Measurements from ENCODE around the gene FKBP2. TPM values are rescaled to one million over a fixed set of nuclear protein-coding genes. Genes with fewer than 3 reads are reported as not detected.

FKBP2 gene
- 32.6 and 34.3 TPM in 2 replicates for total RNA-seq

GRCh38 chr11:64240435-64241240 is at the start of gene FKBP2:
TSS of gene FKBP2 (plus strand) at chr11:64241095. CDS start at chr11:64242388, 1,293 bp downstream.
- no peaks in the 10 kb centered on the region for H3K9me3 Mint-ChIP-seq
- H3K27me3 Mint-ChIP-seq (ENCODE audit: insufficient read depth) = no peaks in the 10 kb centered on the region
- peaks cover 21% of the 10 kb centered on the region for H3K36me3 Mint-ChIP-seq (ENCODE audit: low read depth)
- peaks cover 35% of the 10 kb centered on the region for H3K4me1 Mint-ChIP-seq (ENCODE audit: low read depth)
- intact Hi-C loops (cut with micrococcal nuclease) = loop anchor here (1.0 to 5.0 kb wide), 12 partner anchors 10 to 1648 kb away; partner anchors contain the start of genes BAD, CCDC88B, COX8A and DNAJC4
- DNase-seq (ENCODE audit: low spot score) = peak; percentile 99
- peak within 1 kb of the TSS; percentile 94 for H3K4me3 Mint-ChIP-seq
- peak within 1 kb of the TSS; percentile 94 for H3K27ac Mint-ChIP-seq

GRCh38 chr11:64192434-64192833 is 48.5 kb upstream of the FKBP2 start:
- no peak for DNase-seq (ENCODE audit: low spot score)
- Mint-ChIP-seq H3K9me3 (no peaks in the 10 kb centered on the region), H3K36me3 (ENCODE audit: low read depth) (peaks cover 50% of the 10 kb centered on the region), H3K4me1 (ENCODE audit: low read depth) (peaks cover 41% of the 10 kb centered on the region), H3K27ac (no peak overlapping the region), H3K4me3 (no peak overlapping the region), H3K27me3 (ENCODE audit: insufficient read depth) (no peaks in the 10 kb centered on the region)
- intact Hi-C loops (cut with micrococcal nuclease) = no loop called here

- Mint-ChIP-seq H3K4me1 (ENCODE audit: low read depth) (peaks cover 35% of the 10 kb centered on the region), H3K27ac (no peak overlapping the region), H3K9me3 (no peaks in the 10 kb centered on the region), H3K4me3 (no peak overlapping the region), H3K27me3 (ENCODE audit: insufficient read depth) (no peaks in the 10 kb centered on the region), H3K36me3 (ENCODE audit: low read depth) (peaks cover 58% of the 10 kb centered on the region)
- DNase-seq (ENCODE audit: low spot score) = no peak
- intact Hi-C loops (cut with micrococcal nuclease) = loop anchor here (1.0 kb wide), 1 partner anchor 9 kb away; no protein-coding TSS in a partner anchor
Observed at GRCh38 chr11:64196626-64197025, 44.3 kb upstream of the FKBP2 start.

- H3K4me3 Mint-ChIP-seq = no peak overlapping the region
Observed at GRCh38 chr11:64198511-64198910, 42.4 kb upstream of the FKBP2 start.

GRCh38 chr11:64201543-64201942 is 39.4 kb upstream of the FKBP2 start:
- intact Hi-C loops (cut with micrococcal nuclease) = no loop called here

More at GRCh38 chr11:64198511-64198910, 42.4 kb upstream of the FKBP2 start:
- DNase-seq (ENCODE audit: low spot score) = no peak
- H3K27me3 Mint-ChIP-seq (ENCODE audit: insufficient read depth) = no peaks in the 10 kb centered on the region
- H3K9me3 Mint-ChIP-seq = no peaks in the 10 kb centered on the region
- intact Hi-C loops (cut with micrococcal nuclease) = no loop called here
- H3K36me3 Mint-ChIP-seq (ENCODE audit: low read depth) = peaks cover 58% of the 10 kb centered on the region
- no peak overlapping the region for H3K27ac Mint-ChIP-seq
- peaks cover 28% of the 10 kb centered on the region for H3K4me1 Mint-ChIP-seq (ENCODE audit: low read depth)

GRCh38 chr11:64202992-64203391 is 37.9 kb upstream of the FKBP2 start:
- Mint-ChIP-seq H3K27me3 (ENCODE audit: insufficient read depth) (no peaks in the 10 kb centered on the region), H3K9me3 (no peaks in the 10 kb centered on the region), H3K4me1 (ENCODE audit: low read depth) (peaks cover 39% of the 10 kb centered on the region), H3K36me3 (ENCODE audit: low read depth) (peaks cover 52% of the 10 kb centered on the region), H3K4me3 (no peak overlapping the region), H3K27ac (no peak overlapping the region)
- intact Hi-C loops (cut with micrococcal nuclease) = no loop called here
- DNase-seq (ENCODE audit: low spot score) = no peak

More at GRCh38 chr11:64201543-64201942, 39.4 kb upstream of the FKBP2 start:
- Mint-ChIP-seq H3K4me1 (ENCODE audit: low read depth) (peaks cover 45% of the 10 kb centered on the region), H3K36me3 (ENCODE audit: low read depth) (peaks cover 52% of the 10 kb centered on the region), H3K27me3 (ENCODE audit: insufficient read depth) (no peaks in the 10 kb centered on the region), H3K9me3 (no peaks in the 10 kb centered on the region), H3K27ac (peak overlapping the region; percentile 31), H3K4me3 (no peak overlapping the region)
- no peak for DNase-seq (ENCODE audit: low spot score)

- Mint-ChIP-seq H3K27ac (no peak overlapping the region), H3K9me3 (no peaks in the 10 kb centered on the region), H3K4me3 (peak overlapping the region; percentile 49), H3K36me3 (ENCODE audit: low read depth) (peaks cover 51% of the 10 kb centered on the region), H3K4me1 (ENCODE audit: low read depth) (peaks cover 39% of the 10 kb centered on the region), H3K27me3 (ENCODE audit: insufficient read depth) (no peaks in the 10 kb centered on the region)
- DNase-seq (ENCODE audit: low spot score) = no peak
- intact Hi-C loops (cut with micrococcal nuclease) = loop anchor here (1.0 kb wide), 2 partner anchors 43 to 101 kb away; partner anchors contain the start of gene PPP1R14B
Observed at GRCh38 chr11:64203421-64204079, 37.3 kb upstream of the FKBP2 start.

- intact Hi-C loops (cut with micrococcal nuclease) = loop anchor here (1.0 kb wide), 2 partner anchors 42 to 100 kb away; partner anchors contain the start of gene PPP1R14B
- Mint-ChIP-seq H3K9me3 (no peaks in the 10 kb centered on the region), H3K36me3 (ENCODE audit: low read depth) (peaks cover 55% of the 10 kb centered on the region), H3K27me3 (ENCODE audit: insufficient read depth) (no peaks in the 10 kb centered on the region), H3K4me3 (peak overlapping the region; percentile 49), H3K27ac (no peak overlapping the region), H3K4me1 (ENCODE audit: low read depth) (peaks cover 39% of the 10 kb centered on the region)
- no peak for DNase-seq (ENCODE audit: low spot score)
Observed at GRCh38 chr11:64204080-64204440, 36.8 kb upstream of the FKBP2 start.

- Mint-ChIP-seq H3K4me3 (peak overlapping the region; percentile 78), H3K4me1 (ENCODE audit: low read depth) (peaks cover 39% of the 10 kb centered on the region)
- intact Hi-C loops (cut with micrococcal nuclease) = loop anchor here (1.0 kb wide), 2 partner anchors 42 to 100 kb away; partner anchors contain the start of gene PPP1R14B
Observed at GRCh38 chr11:64204464-64204989, 36.4 kb upstream of the FKBP2 start.

GRCh38 chr11:64206457-64207255 is 34.2 kb upstream of the FKBP2 start, which contains the start of gene FERMT3:
TSS of gene FERMT3 (plus strand) at chr11:64206721. CDS start at chr11:64207365, 644 bp downstream.
- peak; percentile 72 for DNase-seq (ENCODE audit: low spot score)
- Mint-ChIP-seq H3K27ac (peak within 1 kb of the TSS; percentile 95), H3K27me3 (ENCODE audit: insufficient read depth) (no peaks in the 10 kb centered on the region), H3K4me1 (ENCODE audit: low read depth) (peaks cover 34% of the 10 kb centered on the region), H3K4me3 (peak within 1 kb of the TSS; percentile 89), H3K36me3 (ENCODE audit: low read depth) (peaks cover 54% of the 10 kb centered on the region), H3K9me3 (no peaks in the 10 kb centered on the region)
- intact Hi-C loops (cut with micrococcal nuclease) = loop anchor here (1.0 to 2.0 kb wide), 6 partner anchors 20 to 111 kb away; partner anchors contain the start of genes DNAJC4, FKBP2, NUDT22 and TRMT112

More at GRCh38 chr11:64204464-64204989, 36.4 kb upstream of the FKBP2 start:
- DNase-seq (ENCODE audit: low spot score) = peak; percentile 61
- Mint-ChIP-seq H3K27me3 (ENCODE audit: insufficient read depth) (no peaks in the 10 kb centered on the region), H3K36me3 (ENCODE audit: low read depth) (peaks cover 57% of the 10 kb centered on the region), H3K9me3 (no peaks in the 10 kb centered on the region), H3K27ac (peak overlapping the region; percentile 70)

- no peaks in the 10 kb centered on the region for H3K27me3 Mint-ChIP-seq (ENCODE audit: insufficient read depth)
- peak; percentile 71 for DNase-seq (ENCODE audit: low spot score)
- H3K4me3 Mint-ChIP-seq = peak overlapping the region; percentile 89
- H3K27ac Mint-ChIP-seq = peak overlapping the region; percentile 95
- H3K36me3 Mint-ChIP-seq (ENCODE audit: low read depth) = peaks cover 56% of the 10 kb centered on the region
- no peaks in the 10 kb centered on the region for H3K9me3 Mint-ChIP-seq
- peaks cover 33% of the 10 kb centered on the region for H3K4me1 Mint-ChIP-seq (ENCODE audit: low read depth)
- intact Hi-C loops (cut with micrococcal nuclease) = loop anchor here (1.0 to 2.0 kb wide), 5 partner anchors 19 to 110 kb away; partner anchors contain the start of genes DNAJC4, FKBP2, NUDT22 and TRMT112
Observed at GRCh38 chr11:64207256-64208085, 33.4 kb upstream of the FKBP2 start.
